Endothelial cell of umbilical vein (primary cell): ENCODE measurements around the gene RALGPS2.

Source experiments
- CTCF ChIP-seq, 2 donors: IDR thresholded peaks; 1 replicate in 1 of 2; 2 replicates in 1 of 2; pipeline ENCODE4 v1.5.1; 2011; ENCODE audit warnings: low read length in 2 of 2, mild to moderate bottlenecking in 2 of 2, moderate library complexity in 2 of 2, control low read depth in 1 of 2, inconsistent platforms in 1 of 2, low read depth in 1 of 2; ENCODE audit not compliant: insufficient read depth in 1 of 2; ENCODE audit errors: extremely low read depth in 1 of 2
- EZH2 ChIP-seq: IDR thresholded peaks from 2 replicates; pipeline ENCODE4 v1.6.1; 2012; ENCODE audit warnings: borderline replicate concordance, low read depth, mild to moderate bottlenecking, moderate library complexity, low read length, inconsistent platforms; ENCODE audit not compliant: severe bottlenecking
- FOS ChIP-seq: IDR thresholded peaks from 2 replicates; pipeline ENCODE4 v1.6.1; 2011; ENCODE audit warnings: mild to moderate bottlenecking, low read length, moderate library complexity, borderline replicate concordance; ENCODE audit not compliant: insufficient read depth
- GATA2 ChIP-seq: IDR thresholded peaks from 2 replicates; pipeline ENCODE4 v1.7.0; 2011; ENCODE audit warnings: low read depth, mild to moderate bottlenecking, moderate library complexity, mixed read lengths, low read length; ENCODE audit not compliant: insufficient read length, insufficient read depth
- JUN ChIP-seq: IDR thresholded peaks from 2 replicates; pipeline ENCODE4 v1.6.1; 2011; ENCODE audit warnings: borderline replicate concordance, low read depth; ENCODE audit not compliant: insufficient read length, insufficient read depth
- MAX ChIP-seq: IDR thresholded peaks from 2 replicates; pipeline ENCODE4 v1.6.1; 2011; ENCODE audit not compliant: insufficient read depth, insufficient read length
- MYC ChIP-seq: IDR thresholded peaks from one replicate; pipeline ENCODE4 v1.6.1; 2011; ENCODE audit warnings: mild to moderate bottlenecking, low read depth, low read length
- POLR2A ChIP-seq: IDR thresholded peaks from 2 replicates; pipeline ENCODE4 v1.6.1; 2012; ENCODE audit warnings: low read depth, mild to moderate bottlenecking, control low read depth, low read length
- POLR2AphosphoS5 ChIP-seq: IDR thresholded peaks from 2 replicates; pipeline ENCODE4 v1.6.1; 2012; ENCODE audit warnings: low read depth, mild to moderate bottlenecking, control low read depth, low read length, moderate library complexity; ENCODE audit not compliant: insufficient read depth

- TF ChIP-seq EZH2, result no peak
- TF ChIP-seq POLR2AphosphoS5, result no peak
- no peak for TF ChIP-seq CTCF (IDR thresholded peaks at IDR 0.05; ENCODE audit: extremely low read depth in 1 of 2, insufficient read depth in 1 of 2, low read depth in 1 of 2, low read length in 2 of 2)
- TF ChIP-seq MAX, result no peak
- no peak for TF ChIP-seq POLR2A
- no peak for TF ChIP-seq GATA2
- TF ChIP-seq MYC, result no peak
- TF ChIP-seq FOS, result no peak
- no peak for TF ChIP-seq JUN
These were observed 236.3 kb downstream of the RALGPS2 start for GRCh38 chr1:178961331-178961730.
